GM12878 (cell line): ENCODE results near the gene TSPAN12. TPM values are rescaled to one million over a fixed set of nuclear protein-coding genes. Genes with fewer than 3 reads are reported as not detected.

Experiments
- ATF3 ChIP-seq: IDR thresholded peaks from 2 replicates; pipeline ENCODE4 v1.6.1; 2011; ENCODE audit warnings: low read depth, mild to moderate bottlenecking, low read length, moderate library complexity, borderline replicate concordance; ENCODE audit errors: extremely low read depth
- BACH1 ChIP-seq: fragments of 450-650 bp; IDR thresholded peaks from 2 replicates; pipeline ENCODE4 v1.6.1; 2017; ENCODE audit warnings: mild to moderate bottlenecking, borderline replicate concordance
- BHLHE40 ChIP-seq, 2 experiments: fragments of 450-650 bp in 1 of 2; IDR thresholded peaks; 2 replicates each; pipeline ENCODE4 v1.6.1; 2011 to 2017; ENCODE audit warnings: low read depth in 2 of 2, borderline replicate concordance in 1 of 2, improper control_type of control experiment in 1 of 2, low read length in 1 of 2, mild to moderate bottlenecking in 1 of 2
- BRCA1 ChIP-seq: IDR thresholded peaks from 2 replicates; pipeline ENCODE4 v1.6.1; 2011; ENCODE audit warnings: low read depth, low read length, improper control_type of control experiment
- CBX5 ChIP-seq: sonication (generic); IDR thresholded peaks from 2 replicates; pipeline ENCODE4 v1.6.1; 2016; ENCODE audit warnings: low read depth, moderate library complexity, mild to moderate bottlenecking, inconsistent platforms
- CREB1 ChIP-seq: IDR thresholded peaks from 2 replicates; pipeline ENCODE4 v1.6.1; 2012; ENCODE audit warnings: low read depth, mild to moderate bottlenecking, inconsistent platforms
- CTCF ChIP-seq, 3 experiments: IDR thresholded peaks in 2 of 3; conservative IDR thresholded peaks in 1 of 3; 2 replicates each; pipeline ENCODE4 v1.5.1; 2011; ENCODE audit warnings: low read depth in 3 of 3, low read length in 3 of 3, mild to moderate bottlenecking in 3 of 3, control low read depth in 2 of 3, moderate library complexity in 2 of 3, inconsistent platforms in 1 of 3, mixed read lengths in 1 of 3; ENCODE audit not compliant: control insufficient read depth in 2 of 3, insufficient read depth in 1 of 3; ENCODE audit errors: extremely low read depth in 1 of 3
- GABPA ChIP-seq: IDR thresholded peaks from 2 replicates; pipeline ENCODE4 v1.6.1; 2014; ENCODE audit warnings: antibody characterized with exemption, low read depth, mild to moderate bottlenecking, inconsistent platforms
- GATAD2B ChIP-seq: fragments of 450-650 bp; conservative IDR thresholded peaks from 2 replicates; pipeline ENCODE4 v1.6.1; 2017; ENCODE audit warnings: low read depth, mild to moderate bottlenecking, moderate library complexity
- HDGF ChIP-seq: fragments of 450-650 bp; IDR thresholded peaks from 2 replicates; pipeline ENCODE4 v1.6.1; 2016; ENCODE audit warnings: antibody characterized with exemption
- IKZF2 ChIP-seq, 2 experiments: fragments of 450-650 bp; IDR thresholded peaks; 2 replicates each; pipeline ENCODE4 v1.6.1; 2017; ENCODE audit warnings: mild to moderate bottlenecking in 2 of 2, moderate library complexity in 2 of 2
- IRF4 ChIP-seq: IDR thresholded peaks from 2 replicates; pipeline ENCODE4 v1.6.1; 2011; ENCODE audit warnings: low read depth, low read length
- LARP7 ChIP-seq: fragments of 450-650 bp; IDR thresholded peaks from 2 replicates; pipeline ENCODE4 v1.6.1; 2017; ENCODE audit warnings: mild to moderate bottlenecking
- MLLT1 ChIP-seq: fragments of 450-650 bp; IDR thresholded peaks from 2 replicates; pipeline ENCODE4 v1.6.1; 2016; ENCODE audit warnings: mild to moderate bottlenecking
- MYB ChIP-seq: fragments of 150-350 bp; IDR thresholded peaks from 2 replicates; pipeline ENCODE4 v1.6.1; 2014; ENCODE audit warnings: mild to moderate bottlenecking, low read depth, low read length, borderline replicate concordance
- NFYA ChIP-seq: IDR thresholded peaks from 2 replicates; pipeline ENCODE4 v1.6.1; 2011; ENCODE audit warnings: low read depth, mild to moderate bottlenecking, low read length, improper control_type of control experiment, borderline replicate concordance
- NR2C2 ChIP-seq: IDR thresholded peaks from 2 replicates; pipeline ENCODE4 v1.6.1; 2011; ENCODE audit warnings: borderline replicate concordance, low read depth; ENCODE audit not compliant: control insufficient read depth, insufficient read length
- NR2F1 ChIP-seq: fragments of 450-650 bp; conservative IDR thresholded peaks from 2 replicates; pipeline ENCODE4 v1.6.1; 2017; ENCODE audit warnings: mild to moderate bottlenecking
- PAX8 ChIP-seq: fragments of 450-650 bp; IDR thresholded peaks from 2 replicates; pipeline ENCODE4 v1.6.1; 2017; ENCODE audit warnings: mild to moderate bottlenecking, moderate library complexity
- POLR2AphosphoS5 ChIP-seq: IDR thresholded peaks from 2 replicates; pipeline ENCODE4 v1.6.1; 2011; ENCODE audit warnings: mild to moderate bottlenecking, low read length, inconsistent platforms
- SIN3A ChIP-seq: IDR thresholded peaks from 2 replicates; pipeline ENCODE4 v1.6.1; 2012; ENCODE audit warnings: low read depth, low read length, improper control_type of control experiment
- TAF1 ChIP-seq: IDR thresholded peaks from 2 replicates; pipeline ENCODE4 v1.6.1; 2011; ENCODE audit warnings: mild to moderate bottlenecking, low read depth, low read length, borderline replicate concordance
- TBL1XR1 ChIP-seq: IDR thresholded peaks from 2 replicates; pipeline ENCODE4 v1.6.1; 2012; ENCODE audit warnings: low read depth, low read length, improper control_type of control experiment
- ZNF622 ChIP-seq: fragments of 450-650 bp; IDR thresholded peaks from 2 replicates; pipeline ENCODE4 v1.6.1; 2017; ENCODE audit warnings: mild to moderate bottlenecking, inconsistent platforms
- ZSCAN29 ChIP-seq: fragments of 450-650 bp; IDR thresholded peaks from 2 replicates; pipeline ENCODE4 v1.6.1; 2017; ENCODE audit warnings: mild to moderate bottlenecking, moderate library complexity
- polyA plus RNA-seq, 11 experiments: library from polyadenylated mRNA; depleted of rRNA in 4 of 11; unstranded in 6 of 11; stranded (reverse) in 5 of 11; fragments of >200 nt; fragmentation: Nextera tagmentation in 4 of 11; fragmentation: Illumina TruSeq in 1 of 11; extraction: Ambion mirVana in 4 of 11; extraction: Trizol in 1 of 11; gene quantifications; 1 replicate in 1 of 11; 2 replicates in 10 of 11; pipeline versions ENCODE4 v1.2.1 to v1.2.3, GENCODE V29; 2011 to 2016; ENCODE audit warnings: inconsistent platforms in 2 of 11, missing spikeins in 2 of 11, low read depth in 1 of 11
- total RNA-seq, 4 experiments: library from RNA; depleted of rRNA in 3 of 4; stranded (reverse); fragments of >200 nt in 3 of 4; fragmentation: Illumina TruSeq in 1 of 4; extraction: Trizol in 1 of 4; gene quantifications; 2 replicates each; pipeline versions ENCODE4 v1.2.1 to v1.2.3, GENCODE V29; 2013 to 2021

TSPAN12 gene
- total and polyA plus RNA-seq, 10 of the 15 experiments (the other 5 are each of a cell fraction or from before 2014, with no cell fraction given) = 0.67 to 110 (median 1.3) TPM

- TF ChIP-seq HDGF (peak; percentile 52; the same call in 1 of the 2 replicates), BRCA1 (no peak), PAX8 (no peak), SIN3A (0 out of 2 replicates have a peak, but pooled peaks have one; percentile 6), ZSCAN29 (0 out of 2 replicates have a peak, but pooled peaks have one; percentile 29), NFYA (no peak), GATAD2B (peak; percentile 3; the same call in 1 of the 2 replicates), LARP7 (peak; percentile 73), MYB (no peak), ZNF622 (no peak), GABPA (no peak), CREB1 (no peak), MLLT1 (peak; percentile 81), TAF1 (no peak), POLR2AphosphoS5 (peak; percentile 47; the same call in 1 of the 2 replicates), NR2F1 (no peak; the same call in 1 of the 2 replicates), CTCF (IDR thresholded peaks at IDR 0.05 in 2 of 3, conservative IDR thresholded peaks at IDR 0.05 in 1 of 3; ENCODE audit: control insufficient read depth in 2 of 3, extremely low read depth in 1 of 3, insufficient read depth in 1 of 3, low read depth in 3 of 3, low read length in 3 of 3) (peak; percentile 67 to 79 (median 75); a peak in 5 of 6 replicates), IKZF2 (IDR thresholded peaks at IDR 0.05) (0 out of 4 replicates have a peak, but pooled peaks of 1 of the 2 experiments have one; percentile 7), IRF4 (no peak), NR2C2 (no peak), ATF3 (no peak), TBL1XR1 (0 out of 2 replicates have a peak, but pooled peaks have one; percentile 18), BHLHE40 (IDR thresholded peaks at IDR 0.05; ENCODE audit: borderline replicate concordance in 1 of 2, low read depth in 2 of 2, low read length in 1 of 2) (peak in 1 of 2 experiments; percentile 44; a peak in 2 of 4 replicates), CBX5 (no peak), BACH1 (peak; percentile 81)
Measured at GRCh38 chr7:120857588-120858573, at the start of gene TSPAN12 (continued).
